Activated CD8-positive, alpha-beta memory T cell treated with anti-CD3 and anti-CD28 coated beads, Interleukin-2, amount 10 ng/mL, durations not matched to agents 7 days and 5 days (primary cell): ENCODE results near the gene EXPH5. TPM values are rescaled to one million over a fixed set of nuclear protein-coding genes. Genes with fewer than 3 reads are reported as not detected.
A peak's percentile ranks its signal among the peaks of the same experiment; 100 is the strongest.

Experiments
- ATAC-seq: fragments of 150-1000 bp; cut with Tn5 transposase; one replicate; pipeline ENCODE4 v1.10.0; 2021; ENCODE audit warnings: moderate library complexity
- CTCF ChIA-PET: fragments of 350-600 bp; sonication (Branson Sonifier 250); formaldehyde crosslinking; loops from one replicate; lab custom pipeline; 2021; ENCODE audit warnings: antibody characterized with exemption; lab: Charles Lee
- DNase-seq: peaks from one replicate; pipeline ENCODE4 v3.0.0-alpha.2; 2020
- H3K27ac Mint-ChIP-seq: one replicate; pipeline ENCODE4 v1.8.0; 2021; ENCODE audit warnings: mild to moderate bottlenecking, mixed read lengths
- H3K27me3 Mint-ChIP-seq: one replicate; pipeline ENCODE4 v1.8.0; 2021; ENCODE audit warnings: mixed read lengths
- H3K36me3 Mint-ChIP-seq: one replicate; pipeline ENCODE4 v1.8.0; 2021; ENCODE audit warnings: mild to moderate bottlenecking, mixed read lengths
- H3K4me1 Mint-ChIP-seq: one replicate; pipeline ENCODE4 v1.8.0; 2021; ENCODE audit warnings: mixed read lengths
- H3K4me3 Mint-ChIP-seq: one replicate; pipeline ENCODE4 v1.8.0; 2021; ENCODE audit warnings: mild to moderate bottlenecking, moderate library complexity, mixed read lengths
- H3K9me3 Mint-ChIP-seq: one replicate; pipeline ENCODE4 v1.8.0; 2022; ENCODE audit warnings: low read depth, mixed read lengths
- total RNA-seq, 2 experiments: library from RNA; stranded (reverse); gene quantifications; one replicate each; pipeline ENCODE4 v1.2.3, GENCODE V29; 2021

Gene EXPH5
- total RNA-seq, 2 experiments from 2014 or later, result 0.96 to 1.1 TPM

DNA sequence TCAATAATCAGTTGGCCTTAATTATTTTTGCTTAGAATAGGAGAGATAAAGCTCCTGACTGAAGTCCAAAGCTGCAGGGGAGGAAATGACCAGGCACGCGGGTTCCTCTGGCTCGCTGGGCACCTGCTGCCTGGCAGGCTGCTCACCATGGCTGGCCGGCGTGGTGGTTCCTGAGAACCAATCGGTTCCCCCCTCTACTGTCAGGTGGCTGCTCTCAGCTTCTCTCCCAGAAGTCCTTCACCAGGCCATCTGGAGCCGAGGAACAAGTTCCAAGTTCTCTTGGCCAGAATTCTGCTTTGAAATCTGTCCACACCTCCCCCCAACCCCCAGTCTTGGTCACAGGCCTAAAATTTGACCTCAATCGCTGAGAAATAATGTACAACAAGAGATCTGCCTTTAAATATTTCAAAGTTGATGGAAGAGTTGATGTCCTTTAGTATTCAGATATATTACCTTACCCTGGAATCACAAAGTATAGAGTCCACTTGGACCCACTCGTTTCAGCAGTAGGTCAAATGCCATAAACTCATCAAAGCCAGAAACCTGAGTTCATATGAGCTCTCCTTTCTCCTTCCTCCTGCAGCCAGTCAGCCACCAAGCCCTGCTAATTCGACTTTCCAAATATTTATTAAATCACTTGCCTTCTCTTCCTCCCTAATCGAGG, 25.2 kb downstream of the EXPH5 start:
- H3K27me3 Mint-ChIP-seq, result no peaks in the 10 kb centered on the region
- DNase-seq, result no peak

GRCh38 chr11:108565653-108566052, 27.9 kb downstream of the EXPH5 start:
- Mint-ChIP-seq H3K27ac (no peak overlapping the region), H3K4me1 (no peaks in the 10 kb centered on the region), H3K27me3 (no peaks in the 10 kb centered on the region), H3K9me3 (no peaks in the 10 kb centered on the region), H3K4me3 (no peak overlapping the region), H3K36me3 (no peaks in the 10 kb centered on the region)
- DNase-seq (no peak), ATAC-seq (no peak)
- CTCF ChIA-PET, result no interaction called here

More for the DNA sequence above, 25.2 kb downstream of the EXPH5 start:
- H3K4me1 Mint-ChIP-seq, result peaks cover 5% of the 10 kb centered on the region
- H3K4me3 Mint-ChIP-seq, result no peak overlapping the region
- H3K27ac Mint-ChIP-seq, result no peak overlapping the region
- H3K9me3 Mint-ChIP-seq, result no peaks in the 10 kb centered on the region
- H3K36me3 Mint-ChIP-seq, result no peaks in the 10 kb centered on the region
- no peak for ATAC-seq
- CTCF ChIA-PET, result interaction anchor here (1.0 kb wide), 1 partner anchor 12 kb away, joined by 3 read pairs; no protein-coding TSS in a partner anchor

DNA sequence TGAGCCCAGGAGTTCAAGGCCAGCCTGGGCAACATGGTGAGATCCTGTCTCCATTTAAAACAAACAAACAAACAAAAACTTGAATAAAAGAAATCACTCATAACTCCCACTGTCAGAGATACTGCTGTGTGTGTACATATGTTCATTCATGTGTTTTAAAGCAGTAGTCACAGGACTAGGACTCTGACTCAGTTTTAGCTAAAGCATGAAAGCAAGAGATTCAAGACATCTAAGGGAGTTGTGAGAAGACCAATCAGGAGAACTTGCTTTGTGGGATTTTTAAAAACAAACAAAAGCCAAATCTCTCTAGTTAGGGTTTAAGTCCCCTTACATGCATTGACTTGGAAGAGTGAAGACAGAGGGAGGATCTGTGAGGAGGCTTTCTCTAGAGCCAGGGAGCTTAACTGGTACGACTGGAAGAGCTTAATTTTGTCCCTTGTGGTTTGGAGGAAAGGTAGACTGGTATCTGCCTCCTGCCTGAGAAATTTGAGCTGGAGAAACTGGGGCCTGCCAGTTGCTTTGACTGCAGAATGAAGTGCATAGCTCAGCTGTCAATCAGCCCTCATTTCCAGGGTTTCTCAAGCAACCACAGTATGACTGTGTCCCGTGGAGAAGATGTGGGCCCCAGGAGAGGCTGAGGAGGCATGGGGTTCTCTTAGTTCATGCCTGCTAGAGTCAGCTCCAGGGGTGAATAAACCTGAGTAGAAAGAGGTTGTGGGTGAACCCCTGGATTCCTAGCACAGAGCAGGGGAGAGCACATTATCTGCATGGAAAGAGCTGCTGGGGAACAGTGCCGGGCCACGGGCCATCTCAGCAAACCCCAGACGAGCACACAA, 30.6 kb downstream of the EXPH5 start:
- H3K4me3 Mint-ChIP-seq, result no peak overlapping the region
- no peaks in the 10 kb centered on the region for H3K9me3 Mint-ChIP-seq
- H3K36me3 Mint-ChIP-seq, result no peaks in the 10 kb centered on the region
- DNase-seq (no peak), ATAC-seq (no peak)
- no peak overlapping the region for H3K27ac Mint-ChIP-seq
- CTCF ChIA-PET, result interaction anchor here (2.3 kb wide), 1 partner anchor 11 kb away, joined by 5 read pairs; no protein-coding TSS in a partner anchor
- peaks cover 9% of the 10 kb centered on the region for H3K4me1 Mint-ChIP-seq
- H3K27me3 Mint-ChIP-seq, result no peaks in the 10 kb centered on the region

DNA sequence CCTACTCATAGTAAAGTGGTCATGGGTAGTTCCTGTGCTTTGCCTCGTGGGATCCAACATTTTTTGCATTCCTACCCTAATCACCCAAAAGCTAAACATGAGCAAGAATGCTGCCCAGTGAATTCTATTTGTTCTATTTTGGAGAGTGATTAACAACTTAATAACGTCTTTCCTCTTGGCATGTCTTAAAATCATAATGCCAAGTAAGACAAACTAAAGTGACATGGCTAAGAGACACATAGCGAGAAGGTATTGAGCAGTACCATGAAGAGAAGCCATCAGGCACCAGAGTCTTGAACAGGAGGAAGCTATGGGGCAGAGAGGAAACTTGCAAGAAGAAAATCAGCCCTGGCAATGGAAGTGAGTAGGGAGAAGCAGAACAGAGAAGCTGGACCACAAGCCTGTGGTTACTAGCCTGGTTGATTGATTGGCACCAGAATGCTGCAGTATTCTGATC, 32.0 kb downstream of the EXPH5 start:
- CTCF ChIA-PET, result no interaction called here
- H3K4me3 Mint-ChIP-seq, result no peak overlapping the region

DNA sequence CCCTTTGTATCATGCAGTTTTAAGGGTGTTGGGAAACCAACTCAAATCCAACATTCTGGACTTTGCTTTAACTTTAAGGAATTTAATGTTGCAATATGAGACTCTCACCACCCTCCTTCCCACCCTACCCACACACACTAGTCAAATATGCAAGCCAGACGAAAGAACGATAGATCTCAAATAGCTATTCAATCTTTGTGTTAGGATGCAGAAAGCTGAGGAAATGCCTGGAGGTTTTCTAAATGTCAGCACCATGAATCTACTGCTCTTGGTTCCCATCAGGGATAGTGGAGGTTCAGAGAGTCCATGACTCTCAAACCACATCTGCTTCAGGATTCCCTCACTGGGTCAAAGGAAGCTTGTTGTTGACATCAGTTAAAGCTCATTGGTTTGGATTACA, 33.7 kb downstream of the EXPH5 start:
- no peaks in the 10 kb centered on the region for H3K9me3 Mint-ChIP-seq
- CTCF ChIA-PET, result no interaction called here
- H3K4me1 Mint-ChIP-seq, result peaks cover 9% of the 10 kb centered on the region
- H3K36me3 Mint-ChIP-seq, result no peaks in the 10 kb centered on the region
- no peaks in the 10 kb centered on the region for H3K27me3 Mint-ChIP-seq
- H3K27ac Mint-ChIP-seq, result no peak overlapping the region
- ATAC-seq, result no peak
- H3K4me3 Mint-ChIP-seq, result no peak overlapping the region
- no peak for DNase-seq

More for the DNA sequence above, 32.0 kb downstream of the EXPH5 start:
- ATAC-seq (no peak), DNase-seq (no peak)
- Mint-ChIP-seq H3K4me1 (peaks cover 9% of the 10 kb centered on the region), H3K27me3 (no peaks in the 10 kb centered on the region), H3K27ac (no peak overlapping the region), H3K9me3 (no peaks in the 10 kb centered on the region), H3K36me3 (no peaks in the 10 kb centered on the region)

GRCh38 chr11:108559340-108559739, 34.2 kb downstream of the EXPH5 start:
- Mint-ChIP-seq H3K4me3 (no peak overlapping the region), H3K9me3 (no peaks in the 10 kb centered on the region), H3K36me3 (no peaks in the 10 kb centered on the region), H3K27ac (no peak overlapping the region), H3K4me1 (peaks cover 9% of the 10 kb centered on the region), H3K27me3 (no peaks in the 10 kb centered on the region)
- no peak for DNase-seq
- no peak for ATAC-seq
- CTCF ChIA-PET, result no interaction called here

DNA sequence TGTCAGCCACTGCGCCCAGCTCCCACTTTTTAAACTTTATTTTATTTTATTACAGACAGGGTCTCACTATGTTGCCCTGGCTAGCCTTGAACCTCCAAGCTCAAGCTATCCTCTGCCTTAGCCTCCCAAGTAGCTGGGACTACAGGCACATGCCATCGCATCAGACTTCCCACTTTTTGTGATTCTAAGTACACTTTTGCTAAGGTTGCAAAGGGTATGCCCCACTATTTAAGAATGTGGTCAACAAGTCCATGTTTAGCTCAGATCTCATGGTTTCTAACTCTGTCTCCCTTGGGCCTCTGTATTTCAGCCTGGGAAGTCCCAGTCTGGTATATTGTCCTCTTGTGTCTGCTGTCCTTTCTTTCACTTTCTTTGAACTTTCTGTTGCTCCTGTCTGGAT, 35.3 kb downstream of the EXPH5 start:
- CTCF ChIA-PET, result no interaction called here
- H3K4me3 Mint-ChIP-seq, result no peak overlapping the region
- DNase-seq (no peak), ATAC-seq (no peak)
- H3K9me3 Mint-ChIP-seq, result no peaks in the 10 kb centered on the region
- no peaks in the 10 kb centered on the region for H3K27me3 Mint-ChIP-seq
- H3K4me1 Mint-ChIP-seq, result peaks cover 9% of the 10 kb centered on the region
- no peak overlapping the region for H3K27ac Mint-ChIP-seq
- no peaks in the 10 kb centered on the region for H3K36me3 Mint-ChIP-seq

- CTCF ChIA-PET, result interaction anchor here (1.0 kb wide), 1 partner anchor 12 kb away, joined by 3 read pairs; no protein-coding TSS in a partner anchor
- no peak for ATAC-seq
These were observed 37.5 kb downstream of the EXPH5 start for GRCh38 chr11:108556019-108556418.

GRCh38 chr11:108551651-108552462, 41.7 kb downstream of the EXPH5 start:
- H3K9me3 Mint-ChIP-seq, result no peaks in the 10 kb centered on the region
- no peak overlapping the region for H3K4me3 Mint-ChIP-seq
- no peaks in the 10 kb centered on the region for H3K36me3 Mint-ChIP-seq
- no peak for DNase-seq
- CTCF ChIA-PET, result interaction anchor here (1.9 kb wide), 1 partner anchor 12 kb away, joined by 5 read pairs; no protein-coding TSS in a partner anchor
- no peaks in the 10 kb centered on the region for H3K4me1 Mint-ChIP-seq
- no peak for ATAC-seq
- no peak overlapping the region for H3K27ac Mint-ChIP-seq
- no peaks in the 10 kb centered on the region for H3K27me3 Mint-ChIP-seq

More at GRCh38 chr11:108556019-108556418, 37.5 kb downstream of the EXPH5 start:
- H3K27me3 Mint-ChIP-seq, result no peaks in the 10 kb centered on the region
- peaks cover 9% of the 10 kb centered on the region for H3K4me1 Mint-ChIP-seq
- no peak overlapping the region for H3K27ac Mint-ChIP-seq
- no peak overlapping the region for H3K4me3 Mint-ChIP-seq
- H3K36me3 Mint-ChIP-seq, result no peaks in the 10 kb centered on the region
- no peaks in the 10 kb centered on the region for H3K9me3 Mint-ChIP-seq
- DNase-seq, result no peak

DNA sequence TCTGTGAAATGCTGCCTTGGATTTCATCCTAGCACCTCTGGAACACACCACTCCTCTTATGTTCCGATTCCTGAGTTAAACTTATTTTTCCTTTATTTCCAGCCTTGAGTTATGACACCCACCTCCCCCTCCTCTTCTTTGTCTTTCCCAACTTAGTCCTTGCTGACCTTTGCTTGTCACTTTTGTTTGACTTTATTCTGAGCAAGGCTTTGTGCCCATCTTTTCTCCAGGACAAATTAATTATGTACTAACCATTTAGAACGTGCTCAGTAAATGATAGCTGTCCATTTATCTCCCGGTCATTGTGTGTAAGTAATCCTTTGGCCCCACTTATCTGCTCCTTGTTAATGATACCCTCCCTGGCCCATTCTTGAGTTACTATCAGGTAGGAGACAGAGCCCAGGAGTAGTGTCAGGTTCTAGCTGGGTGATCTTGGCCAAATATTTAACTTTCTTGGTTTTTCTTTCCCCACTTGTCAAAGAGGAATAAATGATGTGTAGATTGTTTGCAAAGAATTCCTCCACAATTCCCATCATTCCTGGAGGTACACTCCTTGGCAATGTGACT, 44.2 kb downstream of the EXPH5 start:
- DNase-seq (peak; percentile 2), ATAC-seq (no peak)
- H3K4me1 Mint-ChIP-seq, result no peaks in the 10 kb centered on the region
- CTCF ChIA-PET, result interaction anchor here (1.6 kb wide), 1 partner anchor 20 kb away, joined by 3 read pairs; no protein-coding TSS in a partner anchor
- H3K27ac Mint-ChIP-seq, result no peak overlapping the region
- no peaks in the 10 kb centered on the region for H3K36me3 Mint-ChIP-seq
- no peaks in the 10 kb centered on the region for H3K9me3 Mint-ChIP-seq
- H3K4me3 Mint-ChIP-seq, result no peak overlapping the region
- H3K27me3 Mint-ChIP-seq, result no peaks in the 10 kb centered on the region

GRCh38 chr11:108545909-108546501, 47.6 kb downstream of the EXPH5 start:
- no peaks in the 10 kb centered on the region for H3K4me1 Mint-ChIP-seq
- H3K4me3 Mint-ChIP-seq, result no peak overlapping the region
- ATAC-seq (no peak), DNase-seq (peak; percentile 33)
- CTCF ChIA-PET, result no interaction called here
- H3K27ac Mint-ChIP-seq, result no peak overlapping the region
- no peaks in the 10 kb centered on the region for H3K9me3 Mint-ChIP-seq
- no peaks in the 10 kb centered on the region for H3K36me3 Mint-ChIP-seq
- peaks cover 2% of the 10 kb centered on the region for H3K27me3 Mint-ChIP-seq

GRCh38 chr11:108543316-108543964, 50.1 kb downstream of the EXPH5 start:
- ATAC-seq (no peak), DNase-seq (peak; percentile 19)
- no peaks in the 10 kb centered on the region for H3K9me3 Mint-ChIP-seq
- H3K27me3 Mint-ChIP-seq, result peaks cover 2% of the 10 kb centered on the region
- H3K4me1 Mint-ChIP-seq, result no peaks in the 10 kb centered on the region
- no peak overlapping the region for H3K27ac Mint-ChIP-seq
- no peaks in the 10 kb centered on the region for H3K36me3 Mint-ChIP-seq
- no peak overlapping the region for H3K4me3 Mint-ChIP-seq
- CTCF ChIA-PET, result no interaction called here
